DMS 273 treated with DMSO at 0.1 percent for 48 hours (cell line): ENCODE data around the gene MACROH2A2.
"Not testable (repeated sequence)": the region's sequence is repeated elsewhere in the genome, so short reads cannot be mapped to it uniquely, and the experiment has no call there.

Experiments
- DNase-seq: peaks from one replicate; lab custom pipeline; 2025; lab: John Stamatoyannopoulos, UW

Gene MACROH2A2

DNA sequence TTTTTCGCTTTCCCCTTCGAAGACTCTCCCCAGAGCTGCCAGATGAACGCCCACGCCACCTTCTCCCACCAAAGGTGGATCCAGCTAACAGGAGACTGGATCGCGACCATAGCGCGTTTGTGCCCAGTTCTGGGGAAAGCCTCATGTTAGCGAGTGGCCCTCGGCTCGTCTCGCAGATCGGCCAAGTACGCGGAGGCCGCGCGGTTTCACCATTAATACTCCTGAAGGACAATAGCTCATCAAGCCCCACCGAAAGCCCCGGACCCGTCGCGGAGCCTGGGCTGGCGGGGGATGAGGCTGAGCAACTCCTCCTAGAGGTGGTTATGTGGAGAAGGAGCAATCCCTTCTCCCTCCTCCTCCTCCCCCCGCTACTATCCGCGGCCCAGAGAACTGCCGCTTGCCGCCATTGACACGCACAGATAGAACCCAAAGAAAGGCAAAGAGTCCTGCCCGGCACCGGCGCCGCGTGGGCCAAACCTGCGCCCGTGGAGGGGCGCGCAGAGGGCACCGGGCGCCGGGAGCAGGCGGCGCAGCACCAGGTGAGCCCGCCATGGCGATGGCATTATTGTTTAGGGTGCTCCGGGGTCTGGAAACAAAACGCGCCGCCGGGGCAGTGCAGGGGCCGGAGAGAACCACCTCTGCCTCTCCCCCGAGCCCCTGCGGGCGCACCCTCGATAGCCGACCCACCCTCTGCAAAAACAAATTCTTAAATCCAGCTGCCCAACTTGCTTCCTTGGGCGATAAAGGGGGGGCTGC, at the start of gene MACROH2A2:
Gene MACROH2A2, plus strand, starts transcription at position 385 of the 756 bp plus-strand sequence. CDS start 22,813 bp downstream, outside the sequence.
- peak; percentile 4 for DNase-seq

DNA sequence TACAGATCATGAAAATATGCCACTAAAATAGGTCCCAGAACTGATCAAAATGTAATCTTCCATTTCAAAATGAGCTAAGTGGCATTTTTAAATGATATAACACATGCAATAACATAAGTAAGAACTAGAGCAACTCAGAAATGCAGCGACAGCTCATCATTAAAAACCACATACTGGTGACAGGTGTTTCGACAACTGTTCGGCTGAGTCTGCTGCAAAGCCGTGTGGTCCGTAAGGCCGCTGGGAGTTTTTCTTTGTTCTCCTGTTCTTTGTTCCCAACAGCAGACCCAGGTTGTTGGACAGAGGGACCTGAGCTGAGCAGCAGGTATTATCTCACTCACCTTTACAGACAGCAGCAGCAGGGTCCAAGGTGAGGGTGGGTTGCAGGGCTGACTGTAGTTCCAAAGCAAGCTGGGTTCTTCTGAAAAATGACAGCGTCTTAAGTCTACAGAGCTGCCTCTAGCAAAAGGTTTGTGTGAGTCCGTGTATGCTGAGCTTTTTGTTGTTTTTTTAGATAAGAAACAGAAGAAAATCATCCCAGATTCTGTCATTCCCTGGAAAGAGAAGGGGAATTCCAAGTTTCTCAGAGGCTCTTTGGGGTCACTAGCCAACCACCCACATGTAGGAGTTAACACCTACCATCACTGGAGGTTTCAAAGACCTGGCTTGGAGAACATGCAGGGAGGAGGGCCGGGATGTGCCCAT, 45.4 kb upstream of the MACROH2A2 start:
- no peak for DNase-seq

DNA sequence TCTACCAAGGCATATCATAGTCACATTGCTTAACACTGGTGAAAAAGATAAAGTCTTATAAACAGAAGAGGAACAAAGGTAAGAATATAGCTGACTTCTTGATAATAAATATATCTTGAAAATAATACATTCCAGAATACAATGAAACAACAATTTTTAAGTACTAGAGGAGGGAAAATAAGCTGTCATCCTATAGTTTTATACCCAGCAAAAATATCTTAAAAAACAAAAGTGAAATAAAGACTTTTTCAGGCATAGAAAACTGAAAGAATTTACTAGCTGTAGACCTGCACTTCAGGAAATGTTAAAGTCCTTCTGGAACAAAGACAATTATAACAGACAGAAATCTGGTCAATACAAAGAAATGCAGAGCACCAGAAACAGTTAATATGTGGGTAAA, 21.4 kb upstream of the MACROH2A2 start:
- no peak for DNase-seq

DNA sequence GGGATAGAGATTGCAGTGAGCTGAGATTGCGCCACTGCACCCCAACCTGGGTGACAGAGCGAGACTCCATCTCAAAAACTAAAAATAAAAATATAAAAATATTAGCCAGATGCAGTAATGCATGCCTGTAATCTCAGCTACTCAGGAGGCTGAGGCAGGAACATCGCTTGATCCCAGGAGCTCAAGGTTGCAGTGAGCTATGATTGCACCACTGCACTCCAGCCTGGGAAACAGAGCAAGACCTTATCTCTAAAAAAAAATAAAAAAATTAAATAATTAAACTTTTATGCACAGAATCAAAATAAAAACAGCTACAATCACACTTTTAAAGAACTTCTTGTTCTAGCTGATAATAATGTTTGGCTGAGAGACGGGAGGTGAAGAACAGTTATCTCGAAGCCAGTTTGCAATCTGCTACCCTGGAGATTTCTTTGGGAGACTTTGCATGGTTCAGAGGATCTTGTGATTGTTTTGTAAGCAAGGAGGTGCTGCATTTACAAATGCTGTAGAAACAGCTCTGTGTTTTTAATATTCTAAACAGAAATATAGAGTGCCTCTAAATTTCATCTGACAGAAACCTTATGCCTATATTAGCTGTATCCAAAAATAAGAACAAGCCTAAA, 19.9 kb upstream of the MACROH2A2 start:
- DNase-seq: no peak

DNA sequence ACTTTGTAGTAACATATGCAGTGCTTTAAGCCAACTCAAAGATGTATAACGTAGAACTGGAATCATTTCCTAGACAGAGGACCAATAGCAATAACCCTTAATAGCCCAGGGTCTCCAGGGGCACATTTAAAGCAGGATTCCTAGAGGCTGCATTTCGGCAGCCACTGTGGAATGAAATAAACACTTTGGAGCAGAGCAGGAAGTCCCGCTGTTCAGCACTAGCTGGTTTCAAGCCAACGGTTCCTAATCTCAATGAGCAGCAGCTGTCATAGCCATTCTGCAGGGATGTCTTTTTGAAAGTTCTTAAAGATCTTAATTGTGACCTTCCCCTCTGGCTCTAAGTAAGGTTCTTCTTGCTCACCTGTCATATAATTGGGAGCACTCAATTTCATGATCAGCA, 18.4 kb upstream of the MACROH2A2 start:
- DNase-seq: peak; percentile 28

DNA sequence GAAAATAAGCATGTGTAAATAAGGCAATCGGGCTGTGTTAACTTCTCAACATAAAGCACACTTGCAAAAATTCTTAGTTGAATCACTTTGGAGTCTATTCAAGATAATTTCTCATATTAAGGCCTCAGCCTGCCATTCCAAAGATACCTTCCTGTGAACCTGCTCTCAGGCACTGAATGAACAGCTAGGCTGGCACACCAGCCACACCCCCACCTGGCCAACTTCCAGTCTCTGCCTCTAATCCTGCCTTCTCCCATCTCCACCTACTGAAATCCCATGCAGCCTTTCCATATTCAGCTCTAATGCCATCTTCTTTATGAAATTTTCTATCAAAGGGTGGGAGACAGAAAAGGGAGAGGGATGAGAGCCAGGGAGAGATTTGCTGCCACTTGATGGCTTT, 17.1 kb upstream of the MACROH2A2 start:
- DNase-seq: no peak

DNA sequence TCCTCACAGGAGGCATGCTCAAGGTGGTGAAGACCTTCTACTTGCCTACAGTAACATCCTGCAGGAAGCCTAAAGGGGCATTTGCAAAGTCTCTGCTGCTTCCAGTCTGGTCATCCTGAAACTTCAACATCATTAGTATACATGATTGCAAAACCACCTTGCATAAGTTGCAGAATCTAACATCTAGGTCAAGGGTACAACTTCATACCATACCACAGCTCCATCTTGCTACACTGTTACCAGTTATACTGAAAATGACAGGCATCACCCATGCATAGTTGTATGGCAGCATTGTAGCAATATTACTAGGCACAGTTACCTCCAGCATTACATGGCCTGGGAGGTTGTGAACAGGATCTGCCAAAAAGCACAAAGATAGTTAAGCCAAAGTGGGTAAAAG, 13.7 kb upstream of the MACROH2A2 start:
- no peak for DNase-seq

DNA sequence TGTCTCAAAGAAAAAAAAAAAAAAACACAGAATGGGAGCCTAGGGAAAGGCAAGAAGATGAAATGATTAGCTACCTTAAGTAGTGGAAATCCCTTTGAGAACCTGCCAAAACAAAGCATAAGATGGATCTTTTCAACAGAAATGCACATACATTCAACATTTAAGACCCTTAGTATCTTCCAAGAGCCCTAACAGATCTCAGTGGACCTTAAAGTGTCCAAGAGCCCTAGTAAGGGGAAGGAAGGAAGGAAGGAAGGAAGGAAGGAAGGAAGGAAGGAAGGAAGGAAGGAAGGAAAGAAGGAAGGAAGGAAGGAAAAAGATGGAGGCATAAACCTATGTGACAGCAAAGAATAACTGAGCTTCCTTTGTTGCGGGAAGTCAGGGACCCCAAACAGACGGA, 11.6 kb upstream of the MACROH2A2 start:
- DNase-seq: no peak

DNA sequence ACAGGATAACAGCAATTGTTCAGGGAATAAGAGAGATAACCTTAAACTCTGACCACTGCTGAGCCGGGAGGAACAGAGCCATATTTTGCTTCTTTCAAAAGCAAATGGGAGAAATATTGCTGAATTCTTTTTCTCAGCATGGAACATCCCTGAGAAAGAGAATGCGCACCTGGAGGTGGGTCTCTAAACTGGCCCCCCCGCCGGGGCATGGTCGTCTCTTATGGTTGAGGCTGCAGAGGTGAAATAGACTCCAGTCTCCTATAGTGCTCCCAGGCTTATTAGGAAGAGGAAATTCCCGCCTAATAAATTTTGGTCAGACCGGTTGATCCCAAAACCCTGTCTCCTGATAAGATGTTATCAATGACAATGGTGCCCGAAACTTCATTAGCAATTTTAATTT, 10.9 kb upstream of the MACROH2A2 start:
- DNase-seq: not testable (repeated sequence)

DNA sequence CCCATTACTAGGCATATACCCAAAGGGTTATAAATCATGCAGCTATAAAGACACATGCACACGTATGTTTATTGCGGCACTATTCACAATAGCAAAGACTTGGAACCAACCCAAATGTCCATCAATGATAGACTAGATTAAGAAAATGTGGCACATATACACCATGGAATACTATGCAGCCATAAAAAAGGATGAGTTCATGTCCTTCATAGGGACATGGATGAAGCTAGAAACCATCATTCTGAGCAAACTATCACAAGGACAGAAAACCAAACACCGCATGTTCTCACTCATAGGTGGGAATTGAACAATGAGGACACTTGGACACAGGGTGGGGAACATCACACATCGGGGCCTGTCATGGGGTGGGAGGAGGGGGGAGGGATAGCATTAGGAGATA, 5.6 kb upstream of the MACROH2A2 start:
- not testable (repeated sequence) for DNase-seq

DNA sequence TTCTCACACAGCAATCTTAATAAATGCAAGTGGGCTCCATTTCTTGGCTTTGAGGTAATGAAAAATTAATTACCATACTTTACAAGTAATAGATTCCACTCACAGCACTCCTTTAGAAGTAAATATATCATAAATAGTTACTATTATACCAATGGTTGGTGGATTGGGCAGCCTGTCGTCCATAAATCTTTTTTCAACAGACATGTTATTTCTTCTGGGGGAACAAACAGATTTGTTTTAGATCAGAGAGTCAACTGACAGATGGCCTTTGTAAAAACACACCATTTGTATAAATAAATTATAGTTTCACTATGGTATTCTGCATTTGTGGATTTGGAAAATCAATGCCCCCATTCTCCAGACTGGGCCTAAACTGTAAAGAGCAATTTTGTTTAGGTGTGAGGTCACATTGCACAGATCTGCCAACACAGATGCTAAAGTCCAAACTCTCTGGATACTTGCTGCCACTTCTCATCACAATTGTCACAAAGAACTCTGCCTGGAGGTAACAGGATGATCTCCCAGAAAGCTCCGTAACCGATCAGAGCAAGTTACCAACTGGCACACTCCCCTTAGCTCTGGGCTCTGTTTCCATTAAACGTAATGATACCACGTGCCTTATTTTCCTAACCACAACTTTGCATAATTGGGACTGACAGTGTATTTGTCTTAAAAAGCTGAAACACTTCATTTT, 4.5 kb upstream of the MACROH2A2 start:
- DNase-seq: no peak

DNA sequence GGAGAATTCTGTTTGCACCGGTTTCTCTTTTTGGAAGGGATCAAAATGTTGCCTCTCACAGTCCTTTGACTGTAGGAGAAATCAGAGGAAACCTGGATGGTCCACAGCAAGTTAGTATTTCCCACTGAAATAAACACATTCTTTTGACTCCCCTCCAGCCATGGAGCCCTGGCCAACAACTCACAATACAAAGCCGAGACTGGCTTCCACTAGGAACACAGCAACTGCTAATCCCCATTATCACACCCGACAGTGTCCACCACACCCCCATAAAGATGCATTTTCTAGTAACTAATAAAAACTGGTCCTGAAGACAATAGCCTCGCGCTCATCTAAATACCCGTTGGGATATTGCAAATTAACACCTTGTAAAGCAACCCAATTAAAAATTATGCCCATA, 798 bp upstream of the MACROH2A2 start:
- no peak for DNase-seq

DNA sequence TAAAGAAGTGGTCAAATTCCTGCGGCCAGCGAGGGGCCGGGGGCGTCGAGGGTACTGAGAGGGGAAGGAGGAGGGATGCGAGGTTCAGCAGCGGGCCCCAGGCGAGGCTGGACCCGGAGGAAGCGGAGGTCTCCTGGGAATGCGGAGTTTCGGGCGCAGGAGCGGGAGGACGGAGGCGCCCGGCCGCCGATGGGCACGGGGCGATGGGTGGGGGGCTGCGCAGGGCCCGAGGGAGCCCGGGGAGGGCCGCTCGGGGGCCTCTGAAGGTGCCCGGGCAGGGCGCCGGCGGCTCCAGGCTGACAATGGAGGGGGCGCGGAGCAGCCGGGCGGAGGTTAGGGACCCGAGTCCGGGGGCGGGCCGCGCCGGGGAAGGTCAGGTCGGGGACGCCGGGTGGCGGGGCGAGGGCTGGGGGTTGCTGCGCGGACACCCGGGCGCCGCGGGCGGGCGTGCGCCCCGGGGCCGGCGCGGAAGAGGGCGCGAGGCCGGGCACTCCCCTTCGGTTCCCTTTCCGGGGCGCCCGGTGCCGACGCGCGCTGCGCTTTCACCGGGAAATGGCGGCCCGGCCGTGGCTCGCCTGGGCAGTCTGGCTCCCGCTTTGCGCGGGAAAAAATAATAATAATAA, 683 bp downstream of the MACROH2A2 start:
- DNase-seq: no peak

DNA sequence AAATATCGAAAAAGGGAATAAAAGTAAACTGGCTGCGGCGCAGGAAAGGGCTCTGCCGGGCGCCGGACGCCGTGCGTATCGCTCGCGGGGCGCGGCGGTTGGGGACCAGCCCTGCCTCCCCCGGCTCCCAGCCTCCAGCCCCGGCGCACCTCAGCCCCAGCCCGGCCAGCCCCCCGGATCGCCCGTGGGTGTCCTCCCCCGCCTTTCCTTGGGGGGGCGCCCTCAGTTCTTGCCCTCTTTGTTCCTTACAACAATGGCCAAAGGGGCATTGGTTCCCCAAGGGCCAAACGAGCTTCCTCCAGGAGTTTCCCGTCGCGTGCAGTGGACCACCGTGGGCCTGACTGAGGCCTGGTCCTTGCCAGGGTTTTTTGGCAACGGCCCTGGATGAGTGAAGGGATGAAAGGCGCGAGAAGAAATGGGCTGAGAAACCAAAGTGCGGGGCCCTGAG, 1.2 kb downstream of the MACROH2A2 start:
- no peak for DNase-seq

DNA sequence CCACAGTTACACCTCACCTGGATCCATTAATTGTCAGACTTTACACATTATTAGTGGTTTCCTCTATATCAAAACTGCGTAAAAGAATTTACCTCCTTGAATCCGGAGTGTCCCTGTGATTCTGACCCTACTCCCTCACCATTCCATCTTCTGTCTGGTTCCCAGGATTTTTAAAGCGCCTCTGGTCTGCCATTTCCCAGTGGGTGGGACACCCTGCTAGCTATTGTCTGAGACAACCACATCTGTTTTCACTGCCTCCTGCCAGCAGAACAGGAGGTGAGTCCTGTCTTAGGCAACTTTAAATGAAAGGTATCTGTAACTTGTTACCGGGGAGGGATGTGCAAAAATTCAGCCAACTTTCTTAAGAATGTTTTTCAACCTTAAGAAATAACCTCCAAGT, 2.3 kb downstream of the MACROH2A2 start:
- no peak for DNase-seq

DNA sequence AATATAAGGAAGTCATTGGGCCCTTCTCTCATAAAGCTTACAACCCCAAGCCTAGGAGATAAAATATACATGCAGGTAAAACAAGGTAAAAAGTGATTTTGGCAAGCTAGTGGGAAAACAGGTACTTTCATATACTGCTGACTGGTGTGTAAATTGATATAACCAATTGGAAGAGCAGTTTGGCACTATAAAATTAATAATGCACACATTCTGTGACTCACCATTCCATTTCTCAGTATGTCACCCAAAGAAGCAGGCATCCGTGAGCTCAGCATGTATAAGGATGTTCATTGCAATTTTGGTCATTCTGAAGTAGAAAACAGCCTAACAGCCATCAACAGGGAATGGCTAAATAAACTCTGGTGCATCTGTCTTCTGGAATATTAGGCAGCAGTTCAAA, 2.9 kb downstream of the MACROH2A2 start:
- DNase-seq: no peak

DNA sequence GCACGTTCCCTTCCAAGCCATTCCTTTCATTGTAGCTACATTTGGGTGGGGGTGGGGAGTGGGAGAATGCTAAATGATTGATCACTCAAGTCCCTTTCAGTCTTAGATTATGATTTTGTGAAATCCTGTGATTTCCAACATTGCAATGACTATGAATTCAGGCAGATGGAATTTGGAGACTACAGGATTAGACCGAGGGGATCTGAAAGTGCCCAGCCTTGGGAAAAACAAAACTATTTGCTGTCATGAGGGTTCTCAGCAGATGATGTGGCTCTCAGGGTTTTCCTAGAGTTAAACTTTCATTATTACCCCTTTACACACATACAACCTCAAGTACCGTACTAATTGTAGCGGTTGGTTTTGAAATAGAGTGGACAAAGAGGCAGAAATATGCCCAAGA, 4.7 kb downstream of the MACROH2A2 start:
- no peak for DNase-seq

DNA sequence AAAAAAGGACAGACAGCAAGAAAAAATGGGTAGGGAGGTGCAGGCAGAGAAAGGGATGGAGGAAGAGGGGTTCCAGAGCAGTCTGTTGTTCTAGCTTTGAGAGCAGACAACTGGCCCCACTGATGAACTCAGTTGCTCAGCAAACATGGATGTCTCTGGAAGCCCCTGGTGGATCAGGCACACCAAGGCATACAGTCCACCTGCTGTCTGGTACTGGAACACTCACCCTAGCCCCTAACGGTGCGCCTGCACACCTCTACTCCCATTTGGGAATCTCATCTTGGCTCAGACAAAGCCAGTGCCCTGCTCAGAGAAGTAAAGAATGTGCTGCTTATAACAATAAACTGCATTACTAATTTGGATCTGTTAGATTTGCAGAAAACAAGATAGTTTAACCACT, 7.7 kb downstream of the MACROH2A2 start:
- DNase-seq: no peak

DNA sequence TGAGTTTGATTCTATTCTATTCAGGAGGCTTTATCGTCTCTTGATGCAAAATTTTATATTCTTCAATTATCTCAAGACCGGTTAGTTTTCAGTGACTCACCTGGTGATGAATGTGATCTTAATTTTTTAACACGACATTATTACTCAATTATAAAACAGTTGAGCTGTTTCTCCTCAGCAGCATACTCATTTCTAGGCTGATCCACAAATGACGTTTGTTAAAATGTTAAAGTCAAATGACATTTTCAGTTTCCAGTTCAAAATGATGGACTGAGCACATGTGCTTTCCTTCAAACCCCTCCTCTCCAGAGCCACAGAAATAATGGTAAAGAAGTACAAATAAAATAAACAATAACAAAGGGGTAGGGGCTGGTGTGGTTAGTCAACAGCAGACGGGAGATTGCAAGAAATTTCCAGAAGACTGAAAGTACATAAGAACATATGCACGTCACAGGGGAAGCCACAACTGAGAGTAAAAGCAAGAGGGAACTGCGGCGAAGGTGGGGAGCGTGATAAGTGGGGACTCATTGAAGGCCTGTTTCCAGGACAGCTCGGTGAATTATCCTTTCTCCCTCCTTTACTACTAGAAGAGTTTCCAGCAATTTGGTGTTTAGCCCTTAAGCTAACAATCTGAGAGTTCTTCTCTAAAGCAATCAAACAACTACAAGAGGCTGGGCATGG, 10.9 kb downstream of the MACROH2A2 start:
- no peak for DNase-seq

DNA sequence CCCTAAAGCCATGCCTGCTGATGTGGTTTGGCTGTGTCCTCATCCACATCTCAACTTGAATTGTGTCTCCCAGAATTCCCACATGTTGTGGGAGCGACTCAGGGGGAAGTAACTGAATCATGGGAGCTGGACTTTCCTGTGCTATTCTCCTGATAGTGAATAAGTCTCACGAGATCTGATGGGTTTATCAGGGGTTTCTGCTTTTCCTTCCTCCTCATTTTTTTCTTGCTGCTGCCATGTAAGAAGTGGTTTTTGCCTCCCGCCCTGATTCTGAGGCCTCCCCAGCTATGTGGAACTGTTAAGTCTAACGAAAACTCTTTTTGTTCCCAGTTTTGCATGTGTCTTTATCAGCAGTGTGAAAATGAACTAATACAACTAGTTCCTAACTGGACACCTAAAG, 11.8 kb downstream of the MACROH2A2 start:
- no peak for DNase-seq

DNA sequence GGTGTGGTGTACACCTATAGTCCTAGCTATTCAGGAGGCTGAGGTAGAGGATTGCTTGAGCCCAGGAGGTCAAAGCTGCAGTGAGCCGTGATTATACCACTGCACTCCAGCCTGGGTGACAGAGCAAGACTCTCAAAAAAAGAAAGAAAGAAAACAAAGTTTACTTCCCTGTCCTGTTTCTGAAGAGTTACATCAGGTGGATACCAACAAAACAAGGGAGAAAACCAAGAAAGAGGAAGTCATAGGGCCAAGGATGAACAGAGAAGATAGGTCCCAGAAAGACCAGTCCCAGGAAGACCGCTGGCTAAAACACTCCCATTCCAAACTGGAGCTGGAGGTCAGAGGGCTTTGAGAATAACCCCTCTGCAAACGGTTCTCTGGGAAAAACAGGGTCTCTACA, 13.5 kb downstream of the MACROH2A2 start:
- DNase-seq: no peak
